ENCODE data around the gene GUCY1A2.

DNA sequence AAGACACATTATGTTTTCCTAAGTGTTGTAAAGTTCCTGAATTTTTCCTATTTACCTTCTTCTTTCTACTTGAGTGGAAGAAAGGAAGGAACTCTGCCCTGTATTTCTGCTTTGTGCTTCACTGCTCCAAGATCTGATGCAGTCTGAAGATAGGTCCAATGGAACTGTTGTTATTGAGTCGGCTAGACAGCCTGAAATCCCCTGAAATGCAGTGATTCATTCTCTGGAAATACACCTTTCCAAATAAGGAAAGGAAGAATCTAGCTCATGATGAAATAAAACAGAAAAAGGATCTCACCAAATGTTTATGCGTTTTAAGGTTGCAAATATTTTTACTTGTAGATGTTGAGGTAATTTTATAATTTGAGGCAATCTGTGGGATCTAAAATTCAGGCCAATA lies 322.8 kb downstream of the GUCY1A2 start:
- TF ChIP-seq CTCF (IDR thresholded peaks at IDR 0.05) (no peak), ZFX (IDR thresholded peaks at IDR 0.05; ENCODE audit: borderline replicate concordance) (no peak)

Measured in 22Rv1 (cell line).